GM21360 (cell line): ENCODE results near the gene RAVER1.

Experiments
- ATAC-seq: cut with Tn5 transposase; IDR thresholded peaks from one replicate; pipeline ENCODE4 v1.9.1; 2021; ENCODE audit warnings: mild to moderate bottlenecking, moderate library complexity; ENCODE audit not compliant: unreplicated experiment

RAVER1 gene

GRCh38 chr19:10270616-10271394 is 62.5 kb downstream of the RAVER1 start, which contains the start of gene ICAM1:
Gene ICAM1, plus strand, starts transcription at chr19:10271120. Its CDS starts 40 bp downstream, at chr19:10271160.
- ATAC-seq = no peak

- ATAC-seq = no peak
Observed at GRCh38 chr19:10270180-10270615, 63.1 kb downstream of the RAVER1 start.

GRCh38 chr19:10269333-10270179 is 63.8 kb downstream of the RAVER1 start:
- ATAC-seq = no peak

- ATAC-seq = no peak
Observed at GRCh38 chr19:10268071-10268470, 65.3 kb downstream of the RAVER1 start.

GRCh38 chr19:10266706-10267105 is 66.6 kb downstream of the RAVER1 start:
- ATAC-seq = no peak
